ENCODE data around the gene LTBR.

Gene LTBR

GRCh38 chr12:6358881-6359280 is 25.1 kb upstream of the LTBR start:
- H3K36me3 Mint-ChIP-seq, result no peaks in the 10 kb centered on the region
- no peak overlapping the region for H3K27ac Mint-ChIP-seq
- no peak overlapping the region for H3K4me3 Mint-ChIP-seq
- H3K4me1 Mint-ChIP-seq, result peaks cover 34% of the 10 kb centered on the region
- H3K27me3 Mint-ChIP-seq, result no peaks in the 10 kb centered on the region
- H3K9me3 Mint-ChIP-seq, result no peaks in the 10 kb centered on the region

- H3K4me1 Mint-ChIP-seq, result peaks cover 38% of the 10 kb centered on the region
- no peaks in the 10 kb centered on the region for H3K9me3 Mint-ChIP-seq
- no peaks in the 10 kb centered on the region for H3K27me3 Mint-ChIP-seq
- no peaks in the 10 kb centered on the region for H3K36me3 Mint-ChIP-seq
- H3K27ac Mint-ChIP-seq, result no peak overlapping the region
- H3K4me3 Mint-ChIP-seq, result no peak overlapping the region
Measured at GRCh38 chr12:6360080-6360571, 23.8 kb upstream of the LTBR start.

- Mint-ChIP-seq H3K27ac (peak overlapping the region; percentile 15), H3K4me3 (no peak overlapping the region), H3K9me3 (no peaks in the 10 kb centered on the region), H3K4me1 (peaks cover 31% of the 10 kb centered on the region), H3K36me3 (no peaks in the 10 kb centered on the region), H3K27me3 (no peaks in the 10 kb centered on the region)
Measured at GRCh38 chr12:6360578-6361490, 23.1 kb upstream of the LTBR start.

DNA sequence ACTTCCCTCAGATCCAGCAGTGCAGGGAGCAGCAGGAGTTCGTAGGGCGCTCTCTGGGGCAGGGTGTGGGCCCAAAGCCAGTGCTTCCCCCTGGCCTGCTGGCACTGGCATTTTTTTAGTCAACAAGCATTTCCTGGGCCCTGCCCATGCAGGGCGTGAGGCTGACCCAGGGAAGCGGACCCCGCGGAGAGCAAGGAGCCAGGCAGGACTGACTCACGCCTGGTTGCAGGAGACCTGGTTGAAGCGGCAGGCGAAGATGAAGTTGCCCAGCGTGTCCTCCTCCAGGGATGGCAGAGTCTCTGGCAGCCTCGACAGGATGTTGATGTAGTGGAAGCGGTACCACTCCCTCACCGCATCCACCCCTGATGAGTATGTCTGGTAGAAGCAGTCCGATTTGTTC is 22.1 kb upstream of the LTBR start:
- Mint-ChIP-seq H3K27me3 (no peaks in the 10 kb centered on the region), H3K27ac (peak overlapping the region; percentile 97), H3K4me3 (peak overlapping the region; percentile 84), H3K36me3 (no peaks in the 10 kb centered on the region), H3K9me3 (no peaks in the 10 kb centered on the region), H3K4me1 (peaks cover 31% of the 10 kb centered on the region)

- H3K4me1 Mint-ChIP-seq, result peaks cover 36% of the 10 kb centered on the region
- no peaks in the 10 kb centered on the region for H3K9me3 Mint-ChIP-seq
- H3K27me3 Mint-ChIP-seq, result no peaks in the 10 kb centered on the region
- H3K36me3 Mint-ChIP-seq, result no peaks in the 10 kb centered on the region
- H3K27ac Mint-ChIP-seq, result peak overlapping the region; percentile 97
- H3K4me3 Mint-ChIP-seq, result peak overlapping the region; percentile 84
Measured at GRCh38 chr12:6362403-6362802, 21.6 kb upstream of the LTBR start.

DNA sequence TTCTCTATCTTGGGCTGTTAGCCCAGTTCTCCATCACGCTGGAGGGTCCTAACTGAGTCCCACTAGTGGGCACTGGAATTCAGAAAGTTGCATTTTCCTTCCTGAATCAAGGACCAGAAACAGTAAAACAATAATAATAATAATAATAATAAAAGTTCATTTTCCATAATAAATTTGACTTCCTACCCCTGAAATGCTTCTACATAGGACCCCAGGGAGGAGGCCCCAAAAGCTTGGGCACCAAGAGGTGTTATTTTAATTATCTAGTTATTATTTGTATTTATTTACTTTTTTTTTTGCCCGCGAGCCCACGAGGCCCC is 21.0 kb upstream of the LTBR start:
- no peak overlapping the region for H3K27ac Mint-ChIP-seq
- no peaks in the 10 kb centered on the region for H3K9me3 Mint-ChIP-seq
- H3K4me3 Mint-ChIP-seq, result peak overlapping the region; percentile 68
- H3K36me3 Mint-ChIP-seq, result no peaks in the 10 kb centered on the region
- peaks cover 42% of the 10 kb centered on the region for H3K4me1 Mint-ChIP-seq
- H3K27me3 Mint-ChIP-seq, result no peaks in the 10 kb centered on the region

DNA sequence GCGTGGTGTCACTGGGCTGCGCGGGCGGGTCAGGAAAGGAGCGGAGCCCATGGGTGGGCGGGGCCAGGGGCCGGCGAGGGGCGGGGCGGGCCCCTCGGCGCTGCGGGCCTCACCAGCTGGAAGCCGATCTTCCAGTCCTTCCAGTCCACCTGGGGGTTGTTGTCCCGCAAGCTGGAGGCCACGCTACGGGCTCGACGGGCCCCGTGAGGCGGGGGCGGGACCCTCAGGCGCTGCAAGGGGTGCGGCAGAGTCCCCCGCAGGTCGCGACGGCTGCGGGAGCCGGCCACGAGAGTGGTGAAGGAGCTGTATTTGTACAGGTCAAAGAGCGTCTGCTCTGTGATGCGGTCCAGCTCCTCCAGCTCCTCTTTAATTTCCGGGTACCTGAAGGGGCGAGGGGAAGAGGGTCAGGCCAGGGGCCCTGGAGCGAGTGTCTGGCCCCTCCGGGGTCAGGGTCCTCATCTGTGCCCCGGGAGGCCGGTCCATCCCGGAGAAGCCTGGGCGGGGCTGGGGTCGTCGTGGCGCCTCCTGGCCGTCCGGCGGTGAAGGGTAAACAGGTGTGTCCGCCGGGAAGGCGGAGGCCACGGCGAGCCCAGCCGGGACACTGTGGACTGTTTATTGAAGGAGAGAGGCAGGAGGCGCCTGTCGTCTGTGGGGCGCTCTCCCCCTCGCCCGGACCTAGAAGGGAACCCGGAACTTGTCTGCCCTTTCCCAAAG is 20.5 kb upstream of the LTBR start:
- Mint-ChIP-seq H3K4me3 (peak overlapping the region; percentile 68), H3K27ac (peak overlapping the region; percentile 59), H3K4me1 (peaks cover 44% of the 10 kb centered on the region), H3K36me3 (no peaks in the 10 kb centered on the region), H3K27me3 (no peaks in the 10 kb centered on the region), H3K9me3 (no peaks in the 10 kb centered on the region)

GRCh38 chr12:6364044-6364374 is 20.0 kb upstream of the LTBR start:
- peak overlapping the region; percentile 68 for H3K4me3 Mint-ChIP-seq
- H3K36me3 Mint-ChIP-seq, result no peaks in the 10 kb centered on the region
- H3K27ac Mint-ChIP-seq, result peak overlapping the region; percentile 30
- H3K9me3 Mint-ChIP-seq, result no peaks in the 10 kb centered on the region
- no peaks in the 10 kb centered on the region for H3K27me3 Mint-ChIP-seq
- peaks cover 49% of the 10 kb centered on the region for H3K4me1 Mint-ChIP-seq

DNA sequence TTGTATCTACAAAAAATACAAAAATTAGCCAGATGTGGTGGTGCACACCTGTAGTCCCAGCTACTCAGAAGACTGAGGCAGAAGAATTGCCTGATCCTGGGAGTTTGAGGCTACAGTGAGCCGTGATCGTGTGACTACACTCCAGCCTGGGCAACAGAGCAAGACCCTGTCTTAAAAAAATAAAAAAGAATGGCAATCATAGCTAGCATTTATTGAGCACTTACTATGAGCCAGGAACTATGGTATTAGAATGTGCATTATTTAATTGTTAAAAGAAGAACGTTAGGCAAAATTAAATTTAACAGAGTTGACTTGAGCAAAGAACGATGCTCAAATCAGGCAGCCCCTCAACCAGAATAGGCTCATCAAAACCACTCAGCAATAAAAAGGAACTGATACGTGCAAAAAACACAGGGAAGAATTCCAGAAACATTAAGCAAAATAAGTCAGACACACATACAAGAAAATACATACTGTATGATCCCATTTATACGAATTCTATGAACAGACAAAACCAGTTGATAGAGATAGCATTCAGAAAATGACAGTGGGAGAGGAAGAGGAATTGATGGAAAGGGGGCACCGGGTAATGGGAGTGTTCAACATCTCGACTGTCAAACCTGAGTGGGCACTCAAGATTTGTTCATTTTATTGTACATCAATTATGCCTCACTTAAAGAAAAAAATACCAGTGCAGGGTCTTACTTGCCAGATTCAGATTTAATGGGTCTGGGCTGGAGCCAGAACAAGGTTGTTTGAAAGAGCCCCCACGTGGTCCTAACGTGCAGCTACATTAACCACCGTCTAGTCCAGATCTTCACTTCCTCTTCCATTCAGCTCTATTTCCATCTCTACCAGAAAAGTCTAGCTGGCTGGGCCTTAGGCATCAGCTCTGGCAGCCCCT is 16.6 kb upstream of the LTBR start:
- H3K9me3 Mint-ChIP-seq, result no peaks in the 10 kb centered on the region
- no peak overlapping the region for H3K4me3 Mint-ChIP-seq
- H3K36me3 Mint-ChIP-seq, result no peaks in the 10 kb centered on the region
- peaks cover 28% of the 10 kb centered on the region for H3K4me1 Mint-ChIP-seq
- peak overlapping the region; percentile 9 for H3K27ac Mint-ChIP-seq
- H3K27me3 Mint-ChIP-seq, result no peaks in the 10 kb centered on the region

DNA sequence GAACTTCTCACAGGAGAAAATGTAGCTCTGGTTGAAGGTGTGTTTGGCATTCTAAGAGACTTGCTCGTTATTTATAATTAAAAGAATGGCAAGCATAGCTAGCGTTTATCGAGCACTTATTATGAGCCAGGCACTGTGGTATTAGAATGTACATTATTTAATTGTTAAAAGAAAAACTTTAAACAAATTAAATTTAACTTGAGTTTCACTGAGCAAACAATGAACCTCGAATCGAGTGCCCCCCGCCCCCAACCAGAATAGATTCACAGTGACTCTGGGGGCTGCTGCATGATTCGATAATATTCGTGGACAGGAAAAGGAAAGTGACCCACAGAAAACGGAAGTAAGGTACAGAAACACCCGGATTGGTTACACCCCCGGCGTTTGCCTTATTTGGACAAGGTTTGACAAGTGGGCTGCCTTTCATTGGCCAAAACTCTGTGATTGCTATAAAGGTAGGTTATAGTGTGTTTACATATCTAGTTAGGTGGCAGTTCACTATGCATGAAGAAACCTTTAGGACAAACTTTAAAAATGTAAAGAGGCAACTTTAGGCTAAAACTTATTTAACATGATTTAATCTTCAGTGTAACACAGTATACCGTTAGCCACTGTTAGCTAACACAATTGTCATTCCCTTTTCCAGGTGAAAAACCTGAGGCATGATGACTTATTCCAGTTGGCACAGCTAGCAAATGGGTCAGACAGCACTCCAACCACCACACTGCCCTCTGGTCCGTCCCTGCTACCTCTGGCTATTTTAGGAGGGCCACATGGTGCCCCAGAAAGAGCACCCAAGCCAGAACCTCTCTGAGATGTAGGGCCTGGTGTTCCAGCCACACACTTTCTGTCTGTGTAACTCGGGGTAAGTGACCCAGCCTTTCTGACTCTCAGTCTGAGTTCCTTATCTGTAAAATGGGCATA is 15.7 kb upstream of the LTBR start:
- no peak overlapping the region for H3K4me3 Mint-ChIP-seq
- H3K27ac Mint-ChIP-seq, result peak overlapping the region; percentile 8

DNA sequence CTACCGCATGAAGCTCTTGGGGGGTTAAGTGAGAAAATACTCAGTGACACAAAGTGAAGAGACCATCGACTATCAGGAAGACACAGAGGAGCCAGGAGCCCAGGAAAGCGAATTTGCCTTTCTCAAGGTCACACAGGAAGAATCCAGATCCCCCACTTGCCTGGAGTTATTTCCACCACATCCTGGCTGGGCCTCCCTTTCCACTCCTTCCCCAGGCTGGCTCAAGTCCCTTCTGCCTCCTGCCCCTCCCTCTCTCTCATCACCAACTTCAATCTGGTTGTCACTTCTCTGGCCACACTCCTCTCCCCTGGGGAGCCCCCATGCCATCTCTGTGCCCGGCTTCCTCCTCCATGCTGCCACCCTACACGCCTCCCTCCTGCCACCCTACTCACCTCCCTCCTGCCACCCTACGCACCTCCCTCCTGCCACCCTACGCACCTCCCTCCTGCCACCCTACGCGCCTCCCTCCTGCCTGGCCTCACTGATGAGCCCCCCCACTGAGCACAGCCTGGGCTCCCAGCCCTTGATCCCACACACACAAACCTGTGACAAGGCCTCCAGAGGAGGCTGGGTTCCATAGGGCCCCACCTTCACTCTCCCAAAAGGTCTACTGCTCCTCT is 14.9 kb upstream of the LTBR start:
- Mint-ChIP-seq H3K9me3 (no peaks in the 10 kb centered on the region), H3K36me3 (no peaks in the 10 kb centered on the region), H3K4me1 (peaks cover 32% of the 10 kb centered on the region), H3K27ac (peak overlapping the region; percentile 8), H3K4me3 (no peak overlapping the region), H3K27me3 (no peaks in the 10 kb centered on the region)

More for the DNA sequence above, 15.7 kb upstream of the LTBR start:
- no peaks in the 10 kb centered on the region for H3K36me3 Mint-ChIP-seq
- no peaks in the 10 kb centered on the region for H3K9me3 Mint-ChIP-seq
- peaks cover 32% of the 10 kb centered on the region for H3K4me1 Mint-ChIP-seq
- no peaks in the 10 kb centered on the region for H3K27me3 Mint-ChIP-seq

DNA sequence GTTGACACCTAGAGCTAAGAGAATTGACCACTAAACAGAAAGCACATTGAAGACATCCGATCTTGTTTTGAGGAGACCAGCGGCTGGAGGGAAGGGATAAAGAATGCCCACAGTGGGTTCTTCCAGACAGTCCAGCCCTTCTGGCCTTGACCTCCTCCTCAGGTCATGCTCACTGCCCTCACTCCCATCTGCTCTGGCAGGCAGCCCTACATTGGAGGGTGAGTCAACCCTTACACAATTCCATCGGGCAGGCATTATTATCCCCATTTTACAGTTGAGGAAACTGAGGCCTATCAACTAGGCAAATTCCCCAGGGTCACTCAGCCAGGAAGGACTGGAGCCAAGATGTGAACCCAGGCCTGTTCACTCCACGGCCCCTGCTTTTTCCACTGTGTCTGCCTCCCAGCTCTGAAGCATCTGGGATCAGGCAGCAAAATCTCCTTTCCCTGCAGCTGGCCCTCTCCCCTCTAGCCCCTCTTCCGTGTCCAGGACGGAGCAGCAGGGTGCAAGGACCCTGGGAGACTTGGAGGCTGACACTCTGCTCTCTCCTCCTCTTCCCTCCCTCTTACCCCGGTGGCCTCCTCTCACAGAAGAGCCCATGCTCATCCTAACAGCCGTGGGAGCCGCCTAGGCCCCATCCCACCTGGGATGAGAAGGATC is 13.9 kb upstream of the LTBR start:
- H3K36me3 Mint-ChIP-seq, result no peaks in the 10 kb centered on the region
- no peak overlapping the region for H3K4me3 Mint-ChIP-seq
- peaks cover 28% of the 10 kb centered on the region for H3K4me1 Mint-ChIP-seq
- no peak overlapping the region for H3K27ac Mint-ChIP-seq
- no peaks in the 10 kb centered on the region for H3K27me3 Mint-ChIP-seq
- H3K9me3 Mint-ChIP-seq, result no peaks in the 10 kb centered on the region

GRCh38 chr12:6370576-6370935 is 13.4 kb upstream of the LTBR start:
- no peaks in the 10 kb centered on the region for H3K9me3 Mint-ChIP-seq
- H3K4me3 Mint-ChIP-seq, result no peak overlapping the region
- no peak overlapping the region for H3K27ac Mint-ChIP-seq
- no peaks in the 10 kb centered on the region for H3K36me3 Mint-ChIP-seq
- no peaks in the 10 kb centered on the region for H3K27me3 Mint-ChIP-seq
- H3K4me1 Mint-ChIP-seq, result peaks cover 29% of the 10 kb centered on the region

All from activated naive CD4-positive, alpha-beta T cell treated with anti-CD3 and anti-CD28 coated beads, Interleukin-2, amount 50 U/mL, for 24 hours (primary cell).